PC-9 (cell line): ENCODE data around the gene CKAP5.

Source experiments
- CTCF ChIP-seq: fragments of 200-600 bp; sonication (generic); conservative IDR thresholded peaks from 2 replicates; pipeline ENCODE4 v1.6.1; 2017; ENCODE audit warnings: mixed run types, antibody characterized with exemption, mild to moderate bottlenecking, moderate library complexity
- EZH2 ChIP-seq: fragments of 200-600 bp; sonication (generic); IDR thresholded peaks from 2 replicates; pipeline ENCODE4 v1.8.0; 2017; ENCODE audit warnings: antibody characterized with exemption, low read depth

GRCh38 chr11:46696212-46696558, 149.9 kb downstream of the CKAP5 start:
- TF ChIP-seq CTCF (no peak), EZH2 (no peak)
